Measurements from ENCODE around the gene EVL.

DNA sequence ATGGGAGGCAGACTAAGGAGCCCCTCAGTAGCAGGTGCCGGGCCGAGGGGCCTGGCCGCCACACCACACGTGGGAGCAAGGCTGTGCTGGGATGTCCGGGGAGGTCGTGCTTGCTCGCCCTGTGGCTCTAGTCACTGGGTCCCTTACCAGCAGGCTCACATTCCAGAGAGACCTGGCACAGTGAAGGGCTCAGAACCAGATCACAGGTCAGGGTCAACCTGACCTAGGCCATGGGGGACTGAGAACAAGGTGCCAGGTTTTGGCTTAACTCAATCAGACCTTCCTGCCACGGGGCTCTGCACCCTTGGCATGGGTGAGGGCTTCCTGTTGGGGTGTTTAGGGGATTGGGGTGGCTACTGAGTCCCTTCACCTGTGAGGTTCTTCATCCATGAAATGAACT, 72.0 kb downstream of the EVL start:
- TF ChIP-seq, protein P1, sequence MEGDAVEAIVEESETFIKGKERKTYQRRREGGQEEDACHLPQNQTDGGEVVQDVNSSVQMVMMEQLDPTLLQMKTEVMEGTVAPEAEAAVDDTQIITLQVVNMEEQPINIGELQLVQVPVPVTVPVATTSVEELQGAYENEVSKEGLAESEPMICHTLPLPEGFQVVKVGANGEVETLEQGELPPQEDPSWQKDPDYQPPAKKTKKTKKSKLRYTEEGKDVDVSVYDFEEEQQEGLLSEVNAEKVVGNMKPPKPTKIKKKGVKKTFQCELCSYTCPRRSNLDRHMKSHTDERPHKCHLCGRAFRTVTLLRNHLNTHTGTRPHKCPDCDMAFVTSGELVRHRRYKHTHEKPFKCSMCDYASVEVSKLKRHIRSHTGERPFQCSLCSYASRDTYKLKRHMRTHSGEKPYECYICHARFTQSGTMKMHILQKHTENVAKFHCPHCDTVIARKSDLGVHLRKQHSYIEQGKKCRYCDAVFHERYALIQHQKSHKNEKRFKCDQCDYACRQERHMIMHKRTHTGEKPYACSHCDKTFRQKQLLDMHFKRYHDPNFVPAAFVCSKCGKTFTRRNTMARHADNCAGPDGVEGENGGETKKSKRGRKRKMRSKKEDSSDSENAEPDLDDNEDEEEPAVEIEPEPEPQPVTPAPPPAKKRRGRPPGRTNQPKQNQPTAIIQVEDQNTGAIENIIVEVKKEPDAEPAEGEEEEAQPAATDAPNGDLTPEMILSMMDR (conservative IDR thresholded peaks at IDR 0.05; ENCODE audit: low read length) = no peak
- TF ChIP-seq EZH2phosphoT487 (IDR thresholded peaks at IDR 0.05; ENCODE audit: borderline replicate concordance, low read depth, low read length) = no peak
